HG02588 (cell line): ENCODE data around the gene GALNTL6.

ENCODE experiments used
- ATAC-seq: cut with Tn5 transposase; IDR thresholded peaks from one replicate; pipeline ENCODE4 v1.9.1; 2021; ENCODE audit warnings: mild to moderate bottlenecking, moderate library complexity; ENCODE audit not compliant: unreplicated experiment

The GALNTL6 gene

GRCh38 chr4:172648471-172648870 is 835.3 kb downstream of the GALNTL6 start:
- no peak for ATAC-seq

GRCh38 chr4:172649143-172649542 is 835.9 kb downstream of the GALNTL6 start:
- ATAC-seq: no peak

GRCh38 chr4:172650758-172651530 is 837.7 kb downstream of the GALNTL6 start:
- ATAC-seq: no peak

GRCh38 chr4:172651961-172652360 is 838.8 kb downstream of the GALNTL6 start:
- no peak for ATAC-seq

- no peak for ATAC-seq
Observed at GRCh38 chr4:172652369-172652768, 839.2 kb downstream of the GALNTL6 start.

GRCh38 chr4:172653676-172654075 is 840.5 kb downstream of the GALNTL6 start:
- no peak for ATAC-seq

GRCh38 chr4:172654457-172654856 is 841.3 kb downstream of the GALNTL6 start:
- ATAC-seq: no peak

- ATAC-seq: no peak
Observed at GRCh38 chr4:172656055-172656454, 842.9 kb downstream of the GALNTL6 start.

- no peak for ATAC-seq
Observed at GRCh38 chr4:172657081-172657480, 843.9 kb downstream of the GALNTL6 start.

- no peak for ATAC-seq
Observed at GRCh38 chr4:172660251-172660650, 847.0 kb downstream of the GALNTL6 start.

- no peak for ATAC-seq
Observed at GRCh38 chr4:172662113-172662512, 848.9 kb downstream of the GALNTL6 start.

- no peak for ATAC-seq
Observed at GRCh38 chr4:172666711-172667368, 853.6 kb downstream of the GALNTL6 start.

GRCh38 chr4:172674811-172675210 is 861.6 kb downstream of the GALNTL6 start:
- no peak for ATAC-seq

- no peak for ATAC-seq
Observed at GRCh38 chr4:172675232-172675631, 862.0 kb downstream of the GALNTL6 start.

- ATAC-seq: no peak
Observed at GRCh38 chr4:172680691-172681090, 867.5 kb downstream of the GALNTL6 start.

GRCh38 chr4:172683021-172683420 is 869.8 kb downstream of the GALNTL6 start:
- ATAC-seq: no peak

GRCh38 chr4:172686021-172686420 is 872.8 kb downstream of the GALNTL6 start:
- ATAC-seq: no peak

GRCh38 chr4:172688534-172688933 is 875.3 kb downstream of the GALNTL6 start:
- no peak for ATAC-seq

- no peak for ATAC-seq
Observed at GRCh38 chr4:172691552-172691951, 878.3 kb downstream of the GALNTL6 start.

- no peak for ATAC-seq
Observed at GRCh38 chr4:172692701-172693100, 879.5 kb downstream of the GALNTL6 start.

- ATAC-seq: no peak
Observed at GRCh38 chr4:172698256-172698655, 885.1 kb downstream of the GALNTL6 start.

- ATAC-seq: no peak
Observed at GRCh38 chr4:172705565-172705964, 892.4 kb downstream of the GALNTL6 start.
